OCI-LY1 (cell line): ENCODE results near the gene DNAJC25.

ENCODE experiments used
- CTCF ChIP-seq: fragments of 200-600 bp; sonication (generic), shearing (Covaris generic); IDR thresholded peaks from 2 replicates; pipeline ENCODE4 v1.5.1; 2017; ENCODE audit warnings: mild to moderate bottlenecking, antibody characterized with exemption, low read length, moderate library complexity, mixed read lengths
- EZH2 ChIP-seq: fragments of 200-600 bp; sonication (generic), shearing (Covaris generic); IDR thresholded peaks from 2 replicates; pipeline ENCODE4 v1.8.0; 2017; ENCODE audit warnings: borderline replicate concordance, mixed run types, mild to moderate bottlenecking, antibody characterized with exemption, low read length, moderate library complexity, mixed read lengths

DNA sequence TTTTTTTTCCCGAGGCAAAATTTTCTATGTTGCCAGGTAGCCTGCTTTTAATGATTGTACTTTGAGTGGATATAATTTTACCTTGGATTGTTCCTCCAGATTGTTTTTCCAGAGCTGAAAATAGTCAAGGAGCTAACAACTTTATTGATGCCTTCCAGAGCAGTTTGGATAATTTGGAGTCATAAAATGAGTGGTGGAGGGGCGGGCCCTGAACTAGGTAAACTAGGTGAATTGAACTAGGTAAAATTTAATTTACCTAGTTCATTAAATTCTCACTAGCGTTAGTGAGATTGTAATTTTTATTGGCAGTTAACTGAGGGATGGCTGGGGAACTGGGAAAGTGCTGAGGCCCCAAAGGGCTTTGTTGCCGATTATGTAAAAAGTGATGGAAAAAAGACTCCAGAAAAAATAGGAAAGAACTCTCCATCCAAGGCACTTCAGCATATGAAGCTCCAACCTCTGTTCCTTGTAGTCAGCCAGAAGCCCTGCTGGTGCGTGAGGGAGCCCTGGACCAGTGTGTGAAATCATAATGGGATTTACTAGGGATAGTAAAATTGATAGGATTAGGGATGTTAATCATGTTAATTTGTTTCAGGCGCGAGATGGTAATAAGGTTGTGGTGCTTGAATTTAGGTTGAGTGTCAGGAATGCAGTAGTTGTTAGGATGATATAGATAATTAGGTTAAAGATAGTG, 1.7 kb downstream of the DNAJC25 start:
- TF ChIP-seq EZH2 (no peak), CTCF (no peak)
